ENCODE measurements around the gene RGS16.

GRCh38 chr1:182649041-182649440 lies 44.9 kb upstream of the RGS16 start:
- TF ChIP-seq CTCF (IDR thresholded peaks at IDR 0.05) (no peak), POLR2AphosphoS5 (IDR thresholded peaks at IDR 0.05; ENCODE audit: low read depth, low read length) (no peak), TCF7L2 (IDR thresholded peaks at IDR 0.05; ENCODE audit: low read depth, low read length) (no peak), SIN3A (IDR thresholded peaks at IDR 0.05; ENCODE audit: borderline replicate concordance, insufficient read depth, low read depth, low read length) (no peak), REST (IDR thresholded peaks at IDR 0.05; ENCODE audit: insufficient read depth in 1 of 2, low read depth in 2 of 2, low read length in 1 of 2) (no peak)
